HG03457 (cell line): Measurements from ENCODE around the gene NPY4R2.
"Not testable (repeated sequence)": the region's sequence is repeated elsewhere in the genome, so short reads cannot be mapped to it uniquely, and the experiment has no call there.

Experiments
- ATAC-seq: cut with Tn5 transposase; IDR thresholded peaks from one replicate; pipeline ENCODE4 v1.9.1; 2021; ENCODE audit warnings: moderate number of reproducible peaks; ENCODE audit not compliant: unreplicated experiment

NPY4R2 gene

GRCh38 chr10:47918475-47918874 is at the start of gene NPY4R2:
Gene NPY4R2 (plus strand): TSS chr10:47918662. CDS start chr10:47921988, 3,326 bp downstream.
- ATAC-seq = not testable (repeated sequence)

GRCh38 chr10:47870887-47871286 is 47.6 kb upstream of the NPY4R2 start:
- ATAC-seq = not testable (repeated sequence)

GRCh38 chr10:47871485-47872180 is 46.8 kb upstream of the NPY4R2 start:
- not testable (repeated sequence) for ATAC-seq

GRCh38 chr10:47872236-47872635 is 46.2 kb upstream of the NPY4R2 start:
- ATAC-seq = not testable (repeated sequence)

- not testable (repeated sequence) for ATAC-seq
These were observed 34.2 kb upstream of the NPY4R2 start for GRCh38 chr10:47884239-47884638.

- ATAC-seq = not testable (repeated sequence)
These were observed 33.5 kb upstream of the NPY4R2 start for GRCh38 chr10:47884934-47885333.

- ATAC-seq = not testable (repeated sequence)
These were observed 32.1 kb upstream of the NPY4R2 start for GRCh38 chr10:47886356-47886755.

- ATAC-seq = not testable (repeated sequence)
These were observed 31.6 kb upstream of the NPY4R2 start for GRCh38 chr10:47886827-47887226.

GRCh38 chr10:47890737-47891136 is 27.7 kb upstream of the NPY4R2 start:
- ATAC-seq = not testable (repeated sequence)

- not testable (repeated sequence) for ATAC-seq
These were observed 25.8 kb upstream of the NPY4R2 start for GRCh38 chr10:47892494-47893261.

GRCh38 chr10:47894571-47894970 is 23.9 kb upstream of the NPY4R2 start:
- not testable (repeated sequence) for ATAC-seq

- ATAC-seq = not testable (repeated sequence)
These were observed 20.6 kb upstream of the NPY4R2 start for GRCh38 chr10:47897813-47898212.

GRCh38 chr10:47909333-47909732 is 9.1 kb upstream of the NPY4R2 start:
- not testable (repeated sequence) for ATAC-seq

- ATAC-seq = not testable (repeated sequence)
These were observed 8.0 kb upstream of the NPY4R2 start for GRCh38 chr10:47910486-47910885.

- ATAC-seq = not testable (repeated sequence)
These were observed 4.4 kb upstream of the NPY4R2 start for GRCh38 chr10:47914052-47914451.

- ATAC-seq = not testable (repeated sequence)
These were observed 2.5 kb upstream of the NPY4R2 start for GRCh38 chr10:47915849-47916548.

- ATAC-seq = not testable (repeated sequence)
These were observed 2.1 kb downstream of the NPY4R2 start for GRCh38 chr10:47920610-47921009.

GRCh38 chr10:47922503-47922902 is 4.0 kb downstream of the NPY4R2 start:
- ATAC-seq = not testable (repeated sequence)

GRCh38 chr10:47924628-47925027 is 6.2 kb downstream of the NPY4R2 start:
- ATAC-seq = not testable (repeated sequence)

- not testable (repeated sequence) for ATAC-seq
These were observed 8.9 kb downstream of the NPY4R2 start for GRCh38 chr10:47927147-47927916.
